GM23248 (cell line): ENCODE data around the gene PDGFB.

Experiments
- EZH2 ChIP-seq: fragments of 200-600 bp; sonication (generic); IDR thresholded peaks from 2 replicates; pipeline ENCODE4 v1.6.1; 2018; ENCODE audit warnings: antibody characterized with exemption, mild to moderate bottlenecking; ENCODE audit not compliant: insufficient read depth, poor library complexity, severe bottlenecking
- EZH2phosphoT487 ChIP-seq: fragments of 200-600 bp; sonication (generic); IDR thresholded peaks from 2 replicates; pipeline ENCODE4 v1.6.1; 2018; ENCODE audit warnings: antibody characterized with exemption, moderate library complexity, mild to moderate bottlenecking, low read depth; ENCODE audit not compliant: insufficient read depth

GRCh38 chr22:39279170-39279850, 34.5 kb upstream of the PDGFB start:
- no peak for TF ChIP-seq EZH2
- no peak for TF ChIP-seq EZH2phosphoT487
